Astrocyte (in vitro differentiated cells and primary cell): ENCODE results near the gene TELO2. TPM values are rescaled to one million over a fixed set of nuclear protein-coding genes. Genes with fewer than 3 reads are reported as not detected.

ENCODE experiments used
- DNase-seq: peaks from one replicate; pipeline ENCODE4 v3.0.0-alpha.2; 2010; ENCODE audit warnings: low read depth
- FAIRE-seq: peaks from 2 replicates; lab custom pipeline; 2011; peaks lifted over from hg19 to GRCh38; lab: Jason Lieb, UNC
- H2AFZ ChIP-seq: 2 replicates; pipeline ENCODE4 v1.6.0; 2012; ENCODE audit warnings: low read depth, low read length, inconsistent platforms
- H3K27ac ChIP-seq: 2 replicates; pipeline ENCODE4 v1.5.1; 2011; ENCODE audit warnings: low read depth, low read length, inconsistent platforms
- H3K27me3 ChIP-seq: 2 replicates; pipeline ENCODE4 v1.6.0; 2011; ENCODE audit warnings: low read length, inconsistent platforms; ENCODE audit not compliant: insufficient read depth
- H3K36me3 ChIP-seq: 2 replicates; pipeline ENCODE4 v1.5.1; 2011; ENCODE audit warnings: low read length, inconsistent platforms; ENCODE audit not compliant: insufficient read depth
- H3K4me1 ChIP-seq: 2 replicates; pipeline ENCODE4 v1.5.1; 2011; ENCODE audit warnings: low read length, inconsistent platforms; ENCODE audit not compliant: insufficient read depth
- H3K4me2 ChIP-seq: 2 replicates; pipeline ENCODE4 v1.6.0; 2012; ENCODE audit warnings: low read length, inconsistent platforms
- H3K4me3 ChIP-seq: 2 replicates; pipeline ENCODE4 v1.5.1; 2011; ENCODE audit warnings: low read depth, mild to moderate bottlenecking, low read length, inconsistent platforms; ENCODE audit not compliant: insufficient read depth
- H3K79me2 ChIP-seq: 2 replicates; pipeline ENCODE4 v1.6.0; 2012; ENCODE audit warnings: mild to moderate bottlenecking, low read length, inconsistent platforms; ENCODE audit not compliant: insufficient read depth
- H3K9ac ChIP-seq: 2 replicates; pipeline ENCODE4 v1.6.0; 2012; ENCODE audit warnings: mild to moderate bottlenecking, low read length, inconsistent platforms
- H3K9me3 ChIP-seq: 2 replicates; pipeline ENCODE4 v1.5.1; 2012; ENCODE audit warnings: low read depth, mild to moderate bottlenecking, low read length, inconsistent platforms; ENCODE audit not compliant: insufficient read depth
- H4K20me1 ChIP-seq: 2 replicates; pipeline ENCODE4 v1.6.0; 2012; ENCODE audit warnings: low read length, inconsistent platforms; ENCODE audit not compliant: insufficient read depth
- H3K27ac Mint-ChIP-seq: one replicate; pipeline ENCODE4 v1.8.0; 2021; ENCODE audit warnings: mild to moderate bottlenecking, mixed read lengths; ENCODE audit not compliant: unreplicated experiment
- H3K27me3 Mint-ChIP-seq: one replicate; pipeline ENCODE4 v1.8.0; 2021; ENCODE audit warnings: low read depth, mixed read lengths; ENCODE audit not compliant: unreplicated experiment
- H3K36me3 Mint-ChIP-seq: one replicate; pipeline ENCODE4 v1.8.0; 2021; ENCODE audit warnings: low read depth, mixed read lengths; ENCODE audit not compliant: unreplicated experiment
- H3K4me1 Mint-ChIP-seq: one replicate; pipeline ENCODE4 v1.8.0; 2021; ENCODE audit warnings: low read depth, mixed read lengths; ENCODE audit not compliant: unreplicated experiment
- H3K4me3 Mint-ChIP-seq: one replicate; pipeline ENCODE4 v1.8.0; 2021; ENCODE audit warnings: mild to moderate bottlenecking, moderate library complexity, mixed read lengths; ENCODE audit not compliant: unreplicated experiment
- H3K9me3 Mint-ChIP-seq: one replicate; pipeline ENCODE4 v1.8.0; 2021; ENCODE audit warnings: mild to moderate bottlenecking, mixed read lengths; ENCODE audit not compliant: unreplicated experiment
- CTCF ChIP-seq: IDR thresholded peaks from 2 replicates; pipeline ENCODE4 v1.5.1; 2011; ENCODE audit warnings: low read depth, mild to moderate bottlenecking, inconsistent platforms, low read length, moderate library complexity; ENCODE audit not compliant: insufficient read depth
- EZH2 ChIP-seq: IDR thresholded peaks from 2 replicates; pipeline ENCODE4 v1.6.1; 2012; ENCODE audit warnings: mild to moderate bottlenecking, low read length, inconsistent platforms; ENCODE audit not compliant: insufficient read depth
- total RNA-seq: library from RNA; stranded (reverse); gene quantifications from 2 replicates; pipeline ENCODE4 v1.2.1, GENCODE V29; 2021

TELO2 gene
- total RNA-seq, 1 donor from 2014 or later, result 21.1 TPM

GRCh38 chr16:1489077-1489476, 4.1 kb upstream of the TELO2 start:
- H2AFZ ChIP-seq, result no peak overlapping the region
- H3K4me1 Mint-ChIP-seq, result peaks cover 6% of the 10 kb centered on the region
- peaks cover 3% of the 10 kb centered on the region for H4K20me1 ChIP-seq
- no peak overlapping the region for H3K4me3 Mint-ChIP-seq
- FAIRE-seq (no peak), DNase-seq (no peak)
- H3K27me3 ChIP-seq, result peaks cover 2% of the 10 kb centered on the region
- H3K4me2 ChIP-seq, result no peak overlapping the region
- no peak overlapping the region for H3K4me3 ChIP-seq
- peaks cover 3% of the 10 kb centered on the region for H3K9me3 ChIP-seq
- no peak overlapping the region for H3K27ac Mint-ChIP-seq
- H3K79me2 ChIP-seq, result peaks cover 6% of the 10 kb centered on the region
- no peak for TF ChIP-seq CTCF
- no peak for TF ChIP-seq EZH2
- no peaks in the 10 kb centered on the region for H3K9me3 Mint-ChIP-seq
- H3K36me3 ChIP-seq, result no peaks in the 10 kb centered on the region
- no peaks in the 10 kb centered on the region for H3K36me3 Mint-ChIP-seq
- no peak overlapping the region for H3K9ac ChIP-seq
- no peak overlapping the region for H3K27ac ChIP-seq
- H3K4me1 ChIP-seq, result peaks cover 7% of the 10 kb centered on the region
- H3K27me3 Mint-ChIP-seq, result peaks cover 20% of the 10 kb centered on the region

- Histone ChIP-seq H2AFZ (no peak overlapping the region), H3K4me1 (peaks cover 15% of the 10 kb centered on the region), H3K27me3 (no peaks in the 10 kb centered on the region), H3K79me2 (peaks cover 29% of the 10 kb centered on the region), H3K4me2 (no peak overlapping the region), H3K9me3 (no peaks in the 10 kb centered on the region), H3K27ac (no peak overlapping the region), H3K9ac (no peak overlapping the region), H4K20me1 (peaks cover 13% of the 10 kb centered on the region), H3K36me3 (no peaks in the 10 kb centered on the region), H3K4me3 (no peak overlapping the region)
- Mint-ChIP-seq H3K9me3 (no peaks in the 10 kb centered on the region), H3K4me1 (peaks cover 6% of the 10 kb centered on the region), H3K27me3 (peaks cover 17% of the 10 kb centered on the region), H3K4me3 (no peak overlapping the region), H3K36me3 (no peaks in the 10 kb centered on the region), H3K27ac (no peak overlapping the region)
- no peak for FAIRE-seq
- DNase-seq, result no peak
- no peak for TF ChIP-seq CTCF
- no peak for TF ChIP-seq EZH2
Observed at GRCh38 chr16:1491327-1491726, 1.8 kb upstream of the TELO2 start.

GRCh38 chr16:1492082-1492922, 858 bp upstream of the TELO2 start:
- H3K27ac Mint-ChIP-seq, result peak overlapping the region; percentile 98
- H3K4me3 Mint-ChIP-seq, result peak overlapping the region; percentile 91
- Histone ChIP-seq H3K79me2 (peaks cover 29% of the 10 kb centered on the region), H3K9me3 (no peaks in the 10 kb centered on the region), H3K27ac (peak overlapping the region; percentile 53), H3K4me3 (peak overlapping the region; percentile 57), H4K20me1 (peaks cover 13% of the 10 kb centered on the region), H3K4me2 (peak overlapping the region; percentile 99), H3K4me1 (peaks cover 15% of the 10 kb centered on the region), H3K27me3 (no peaks in the 10 kb centered on the region), H3K36me3 (no peaks in the 10 kb centered on the region), H2AFZ (peak overlapping the region; percentile 98), H3K9ac (peak overlapping the region; percentile 89)
- no peaks in the 10 kb centered on the region for H3K9me3 Mint-ChIP-seq
- DNase-seq, result no peak
- H3K4me1 Mint-ChIP-seq, result peaks cover 6% of the 10 kb centered on the region
- peaks cover 5% of the 10 kb centered on the region for H3K36me3 Mint-ChIP-seq
- TF ChIP-seq CTCF (no peak), EZH2 (no peak)
- FAIRE-seq, result no peak
- peaks cover 13% of the 10 kb centered on the region for H3K27me3 Mint-ChIP-seq
